Measurements from ENCODE around the gene SF3A2.

SF3A2 gene

DNA sequence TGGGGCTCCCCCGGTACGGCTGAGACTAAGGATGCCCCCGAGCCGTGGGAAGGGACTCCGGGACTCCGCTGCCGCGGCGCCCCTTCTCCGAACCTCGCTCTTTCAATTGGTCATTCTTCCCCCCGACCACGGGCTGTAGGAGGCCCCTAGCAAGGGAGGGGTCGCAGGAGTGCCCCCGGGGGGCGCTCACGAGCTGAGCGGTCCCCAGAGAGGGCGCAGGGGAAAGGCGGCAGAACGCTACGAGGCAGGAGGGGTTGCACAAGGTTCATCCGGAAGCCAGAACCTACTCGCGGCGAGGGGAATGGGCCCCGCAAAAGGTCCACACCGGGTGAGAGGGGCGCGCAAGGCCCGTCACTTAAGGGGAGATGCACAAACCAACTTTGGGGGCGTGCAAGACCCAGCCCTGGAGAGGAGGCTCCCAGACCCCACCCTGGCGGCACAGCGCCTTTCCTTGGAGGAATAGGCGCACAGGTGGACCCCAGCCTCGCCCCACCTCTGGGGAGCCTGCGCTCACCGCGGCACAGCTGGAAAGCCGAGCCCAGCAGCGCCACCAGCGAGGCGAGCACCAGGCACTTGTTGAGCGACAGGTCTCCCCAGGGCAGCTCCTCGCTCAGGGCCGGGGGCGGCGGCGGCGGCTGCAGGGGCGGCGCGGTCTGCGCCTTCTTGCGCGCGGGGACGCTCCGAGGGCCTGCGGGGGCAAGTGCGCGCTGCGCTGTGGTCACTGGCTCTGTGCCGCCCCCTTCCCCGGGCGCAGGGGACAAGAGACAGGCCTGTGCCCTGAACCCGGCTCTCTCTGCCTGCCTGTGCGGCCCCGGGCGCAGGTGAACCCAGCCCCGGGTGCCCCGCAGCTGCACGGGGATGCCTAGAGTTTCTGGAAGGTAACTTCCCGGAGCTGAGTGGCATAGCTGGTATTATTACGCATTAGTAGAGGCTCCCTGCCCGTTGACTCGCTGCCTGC is 16.8 kb downstream of the SF3A2 start (continued):
- TF ChIP-seq, protein P1, sequence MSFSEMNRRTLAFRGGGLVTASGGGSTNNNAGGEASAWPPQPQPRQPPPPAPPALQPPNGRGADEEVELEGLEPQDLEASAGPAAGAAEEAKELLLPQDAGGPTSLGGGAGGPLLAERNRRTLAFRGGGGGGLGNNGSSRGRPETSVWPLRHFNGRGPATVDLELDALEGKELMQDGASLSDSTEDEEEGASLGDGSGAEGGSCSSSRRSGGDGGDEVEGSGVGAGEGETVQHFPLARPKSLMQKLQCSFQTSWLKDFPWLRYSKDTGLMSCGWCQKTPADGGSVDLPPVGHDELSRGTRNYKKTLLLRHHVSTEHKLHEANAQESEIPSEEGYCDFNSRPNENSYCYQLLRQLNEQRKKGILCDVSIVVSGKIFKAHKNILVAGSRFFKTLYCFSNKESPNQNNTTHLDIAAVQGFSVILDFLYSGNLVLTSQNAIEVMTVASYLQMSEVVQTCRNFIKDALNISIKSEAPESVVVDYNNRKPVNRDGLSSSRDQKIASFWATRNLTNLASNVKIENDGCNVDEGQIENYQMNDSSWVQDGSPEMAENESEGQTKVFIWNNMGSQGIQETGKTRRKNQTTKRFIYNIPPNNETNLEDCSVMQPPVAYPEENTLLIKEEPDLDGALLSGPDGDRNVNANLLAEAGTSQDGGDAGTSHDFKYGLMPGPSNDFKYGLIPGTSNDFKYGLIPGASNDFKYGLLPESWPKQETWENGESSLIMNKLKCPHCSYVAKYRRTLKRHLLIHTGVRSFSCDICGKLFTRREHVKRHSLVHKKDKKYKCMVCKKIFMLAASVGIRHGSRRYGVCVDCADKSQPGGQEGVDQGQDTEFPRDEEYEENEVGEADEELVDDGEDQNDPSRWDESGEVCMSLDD (tag by site-specific recombination; IDR thresholded peaks at IDR 0.05): no peak
- TF ChIP-seq FEZF1 (tag by site-specific recombination; IDR thresholded peaks at IDR 0.05) (no peak), ZFP69B (tag by site-specific recombination; IDR thresholded peaks at IDR 0.05) (no peak), ZNF843 (tag by site-specific recombination; IDR thresholded peaks at IDR 0.05) (no peak)

DNA sequence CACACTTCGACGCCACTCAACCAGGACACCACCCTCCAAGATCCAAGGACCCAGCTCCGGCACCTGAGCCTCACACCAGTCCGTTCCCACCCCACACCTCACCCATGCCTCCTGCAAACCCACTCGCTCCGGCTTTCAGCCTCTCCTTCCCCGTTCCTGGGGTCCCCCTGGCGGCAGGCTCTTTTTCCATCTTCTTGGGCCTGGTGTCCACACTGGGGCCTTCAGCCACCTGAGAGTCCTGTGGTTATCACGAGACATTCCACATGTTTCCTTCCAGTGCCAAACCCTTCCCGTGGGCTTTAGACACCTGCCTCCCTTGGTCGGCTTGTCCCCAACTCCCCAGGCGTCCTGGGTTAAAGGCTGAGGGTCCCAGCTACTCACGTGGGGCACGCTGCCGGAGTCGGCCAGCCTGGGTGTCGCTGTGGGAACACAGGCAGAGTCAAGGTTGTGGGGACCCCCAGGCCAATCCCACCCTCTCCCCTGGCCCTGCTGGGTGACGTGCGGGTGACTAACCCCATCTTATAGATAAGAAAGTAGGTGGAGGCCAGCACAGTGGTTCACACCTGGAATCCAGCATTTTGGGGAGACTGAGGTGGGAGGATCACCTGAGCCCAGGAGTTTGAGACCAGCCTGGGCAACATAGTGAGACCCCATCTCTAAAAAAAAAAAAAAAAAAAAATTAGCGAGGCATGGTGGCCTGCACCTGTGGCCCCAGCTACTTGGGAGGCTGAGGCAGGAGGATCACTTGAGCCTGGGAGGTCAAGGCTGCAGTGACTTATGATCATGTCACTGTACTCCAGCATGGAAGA is 17.6 kb downstream of the SF3A2 start:
- TF ChIP-seq ZNF121 (tag by site-specific recombination; IDR thresholded peaks at IDR 0.05) (peak; percentile 94), ZNF600 (tag by site-specific recombination; IDR thresholded peaks at IDR 0.05) (peak; percentile 88), ZNF155 (tag by site-specific recombination; IDR thresholded peaks at IDR 0.05) (no peak), ZNF335 (tag by site-specific recombination; conservative IDR thresholded peaks at IDR 0.05) (no peak), KLF8 (tag by site-specific recombination; IDR thresholded peaks at IDR 0.05) (0 out of 2 replicates have a peak, but pooled peaks have one; percentile 11), ZNF768 (tag by site-specific recombination; IDR thresholded peaks at IDR 0.05) (no peak)
- TF ChIP-seq, protein P2, sequence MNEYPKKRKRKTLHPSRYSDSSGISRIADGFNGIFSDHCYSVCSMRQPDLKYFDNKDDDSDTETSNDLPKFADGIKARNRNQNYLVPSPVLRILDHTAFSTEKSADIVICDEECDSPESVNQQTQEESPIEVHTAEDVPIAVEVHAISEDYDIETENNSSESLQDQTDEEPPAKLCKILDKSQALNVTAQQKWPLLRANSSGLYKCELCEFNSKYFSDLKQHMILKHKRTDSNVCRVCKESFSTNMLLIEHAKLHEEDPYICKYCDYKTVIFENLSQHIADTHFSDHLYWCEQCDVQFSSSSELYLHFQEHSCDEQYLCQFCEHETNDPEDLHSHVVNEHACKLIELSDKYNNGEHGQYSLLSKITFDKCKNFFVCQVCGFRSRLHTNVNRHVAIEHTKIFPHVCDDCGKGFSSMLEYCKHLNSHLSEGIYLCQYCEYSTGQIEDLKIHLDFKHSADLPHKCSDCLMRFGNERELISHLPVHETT (tag by site-specific recombination; IDR thresholded peaks at IDR 0.05): 0 out of 2 replicates have a peak, but pooled peaks have one; percentile 21
- TF ChIP-seq, protein P3, sequence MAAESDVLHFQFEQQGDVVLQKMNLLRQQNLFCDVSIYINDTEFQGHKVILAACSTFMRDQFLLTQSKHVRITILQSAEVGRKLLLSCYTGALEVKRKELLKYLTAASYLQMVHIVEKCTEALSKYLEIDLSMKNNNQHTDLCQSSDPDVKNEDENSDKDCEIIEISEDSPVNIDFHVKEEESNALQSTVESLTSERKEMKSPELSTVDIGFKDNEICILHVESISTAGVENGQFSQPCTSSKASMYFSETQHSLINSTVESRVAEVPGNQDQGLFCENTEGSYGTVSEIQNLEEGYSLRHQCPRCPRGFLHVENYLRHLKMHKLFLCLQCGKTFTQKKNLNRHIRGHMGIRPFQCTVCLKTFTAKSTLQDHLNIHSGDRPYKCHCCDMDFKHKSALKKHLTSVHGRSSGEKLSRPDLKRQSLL (tag by site-specific recombination; IDR thresholded peaks at IDR 0.05): peak; percentile 22; the same call in 1 of the 2 replicates
- Histone ChIP-seq H3K9me3 (ENCODE audit: control insufficient read depth, insufficient read depth, low read depth, low read length) (no peaks in the 10 kb centered on the region), H3K27ac (ENCODE audit: extremely low read depth, low read depth, low read length) (no peak overlapping the region), H3K36me3 (ENCODE audit: control insufficient read depth in 2 of 2, insufficient read depth in 1 of 2, low read length in 2 of 2) (peaks cover 0 to under 1% of the 10 kb centered on the region in 2 experiments; a peak in 1 of 3 replicates), H3K4me3 (ENCODE audit: low read depth, low read length) (no peak overlapping the region), H3K4me1 (ENCODE audit: control insufficient read depth, insufficient read depth, low read length) (no peaks in the 10 kb centered on the region)
- POLR2A ChIA-PET: interaction anchor here (1.4 kb wide), 1 partner anchor 16 kb away, joined by 3 read pairs; no protein-coding TSS in a partner anchor
- CTCF ChIA-PET: interaction anchor here (0.6 to 0.7 kb wide), 2 partner anchors 98 to 367 kb away, joined by 3 read pairs; no protein-coding TSS in a partner anchor

DNA sequence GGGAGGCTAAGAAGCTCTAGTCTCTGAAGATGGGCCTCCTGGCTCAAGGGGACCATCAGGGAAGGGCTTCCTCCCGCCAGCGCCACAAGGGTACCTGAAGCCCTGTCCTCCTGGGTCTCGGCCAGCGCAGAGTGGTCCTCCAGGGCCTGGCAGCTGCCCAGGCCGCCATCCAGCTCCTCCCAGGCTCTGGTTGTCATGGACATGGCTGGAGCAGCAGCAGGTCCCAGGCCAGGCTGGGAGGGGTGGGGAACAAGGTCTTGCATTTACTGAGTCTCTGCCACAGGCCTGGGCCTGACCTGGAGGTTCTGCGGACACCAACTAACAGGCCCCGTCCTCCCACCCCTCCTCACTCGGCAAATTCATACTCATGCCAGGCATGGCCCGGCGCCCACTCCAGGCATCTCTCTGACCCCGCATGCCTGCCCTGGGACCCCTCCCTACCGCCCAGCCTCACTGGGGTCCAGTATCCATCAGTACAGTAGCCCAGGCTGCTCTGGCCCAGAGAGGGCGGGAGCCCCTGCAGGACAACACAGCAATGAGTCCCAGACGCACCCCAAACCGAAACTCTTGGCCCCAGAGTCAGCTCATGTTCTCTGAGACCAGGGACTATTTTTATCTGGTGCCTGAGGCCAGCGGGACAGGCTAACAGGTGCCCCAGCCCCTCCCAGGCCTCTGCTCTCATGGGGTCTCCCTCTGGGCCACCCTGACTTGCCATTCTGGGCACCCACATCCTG is 18.7 kb downstream of the SF3A2 start:
- POLR2A ChIA-PET: no interaction called here
- no peaks in the 10 kb centered on the region for H3K4me1 ChIP-seq (ENCODE audit: control insufficient read depth, insufficient read depth, low read length)
- H3K9me3 ChIP-seq (ENCODE audit: control insufficient read depth, insufficient read depth, low read depth, low read length): no peaks in the 10 kb centered on the region
- no peaks in the 10 kb centered on the region for H3K36me3 ChIP-seq (ENCODE audit: control insufficient read depth in 2 of 2, insufficient read depth in 1 of 2, low read length in 2 of 2)
- TF ChIP-seq, protein P4, sequence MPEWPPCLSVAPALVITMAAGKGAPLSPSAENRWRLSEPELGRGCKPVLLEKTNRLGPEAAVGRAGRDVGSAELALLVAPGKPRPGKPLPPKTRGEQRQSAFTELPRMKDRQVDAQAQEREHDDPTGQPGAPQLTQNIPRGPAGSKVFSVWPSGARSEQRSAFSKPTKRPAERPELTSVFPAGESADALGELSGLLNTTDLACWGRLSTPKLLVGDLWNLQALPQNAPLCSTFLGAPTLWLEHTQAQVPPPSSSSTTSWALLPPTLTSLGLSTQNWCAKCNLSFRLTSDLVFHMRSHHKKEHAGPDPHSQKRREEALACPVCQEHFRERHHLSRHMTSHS (tag by site-specific recombination; IDR thresholded peaks at IDR 0.05): no peak
- TF ChIP-seq KLF8 (tag by site-specific recombination; IDR thresholded peaks at IDR 0.05) (no peak), ZNF768 (tag by site-specific recombination; IDR thresholded peaks at IDR 0.05) (0 out of 2 replicates have a peak, but pooled peaks have one; percentile 25), ZNF664 (tag by site-specific recombination; IDR thresholded peaks at IDR 0.05) (no peak), ZNF521 (tag by site-specific recombination; IDR thresholded peaks at IDR 0.05) (no peak)
- CTCF ChIA-PET: interaction anchor here (0.6 kb wide), 1 partner anchor 366 kb away, joined by 3 read pairs; no protein-coding TSS in a partner anchor
- H3K27ac ChIP-seq (ENCODE audit: extremely low read depth, low read depth, low read length): no peak overlapping the region
- no peak overlapping the region for H3K4me3 ChIP-seq (ENCODE audit: low read depth, low read length)
